ENCODE results near the gene ARHGAP26.

GRCh38 chr5:142862594-142862993 lies 92.4 kb downstream of the ARHGAP26 start:
- TF ChIP-seq, protein P1, sequence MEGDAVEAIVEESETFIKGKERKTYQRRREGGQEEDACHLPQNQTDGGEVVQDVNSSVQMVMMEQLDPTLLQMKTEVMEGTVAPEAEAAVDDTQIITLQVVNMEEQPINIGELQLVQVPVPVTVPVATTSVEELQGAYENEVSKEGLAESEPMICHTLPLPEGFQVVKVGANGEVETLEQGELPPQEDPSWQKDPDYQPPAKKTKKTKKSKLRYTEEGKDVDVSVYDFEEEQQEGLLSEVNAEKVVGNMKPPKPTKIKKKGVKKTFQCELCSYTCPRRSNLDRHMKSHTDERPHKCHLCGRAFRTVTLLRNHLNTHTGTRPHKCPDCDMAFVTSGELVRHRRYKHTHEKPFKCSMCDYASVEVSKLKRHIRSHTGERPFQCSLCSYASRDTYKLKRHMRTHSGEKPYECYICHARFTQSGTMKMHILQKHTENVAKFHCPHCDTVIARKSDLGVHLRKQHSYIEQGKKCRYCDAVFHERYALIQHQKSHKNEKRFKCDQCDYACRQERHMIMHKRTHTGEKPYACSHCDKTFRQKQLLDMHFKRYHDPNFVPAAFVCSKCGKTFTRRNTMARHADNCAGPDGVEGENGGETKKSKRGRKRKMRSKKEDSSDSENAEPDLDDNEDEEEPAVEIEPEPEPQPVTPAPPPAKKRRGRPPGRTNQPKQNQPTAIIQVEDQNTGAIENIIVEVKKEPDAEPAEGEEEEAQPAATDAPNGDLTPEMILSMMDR (IDR thresholded peaks at IDR 0.05 in 8 of 11, conservative IDR thresholded peaks at IDR 0.05 in 3 of 11), result no peak
- TF ChIP-seq POLR2A (IDR thresholded peaks at IDR 0.05), result no peak
